GM12872 (cell line): ENCODE measurements around the gene DGKG.

ENCODE experiments used
- TF ChIP-seq, protein P1 (sequence below): IDR thresholded peaks from 3 replicates; pipeline ENCODE4 v1.5.1; 2011; ENCODE audit warnings: low read depth, mild to moderate bottlenecking, low read length, moderate library complexity; ENCODE audit not compliant: insufficient read depth

Gene DGKG

DNA sequence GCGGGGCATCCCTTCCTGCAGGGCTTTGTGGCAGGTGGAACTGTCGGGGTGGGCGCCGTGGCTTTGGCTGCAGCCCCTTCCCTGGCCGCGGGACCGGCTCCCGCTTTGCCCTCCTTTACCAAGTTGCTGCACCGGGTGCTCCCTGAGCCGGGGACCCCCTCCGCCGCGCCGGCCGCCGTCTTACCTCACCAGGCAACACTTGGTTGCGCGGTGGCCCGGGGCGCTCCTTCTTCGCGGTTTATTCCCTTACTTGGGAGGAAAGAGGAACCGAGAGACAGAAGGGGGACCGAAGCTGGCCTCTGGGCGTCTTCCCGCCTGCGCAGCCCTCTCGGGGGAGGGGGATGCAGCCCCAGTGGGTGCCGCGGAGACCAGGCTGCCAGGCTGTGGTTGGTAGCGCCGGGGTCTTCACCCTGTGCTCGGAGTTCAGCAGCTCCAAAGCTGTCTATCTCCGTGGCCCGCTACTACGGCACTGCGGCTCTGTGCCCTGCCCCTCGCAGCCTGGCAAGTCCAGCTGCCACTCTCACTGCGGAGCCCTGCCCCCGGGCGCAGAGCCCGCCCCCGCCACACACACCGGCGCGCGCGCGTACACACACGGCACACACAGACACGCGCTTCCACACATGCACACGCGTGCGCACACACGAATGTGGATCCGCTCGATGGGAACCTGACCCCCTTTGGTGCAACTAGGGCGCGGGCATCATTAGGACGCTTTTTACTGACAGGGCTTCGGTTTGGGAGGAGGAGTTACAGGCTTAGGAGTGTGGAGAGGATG is at the start of gene DGKG:
Gene DGKG (minus strand): TSS at position 473 of the 775 bp plus-strand sequence. CDS start 41,775 bp downstream, outside the sequence.
- TF ChIP-seq, protein P1, sequence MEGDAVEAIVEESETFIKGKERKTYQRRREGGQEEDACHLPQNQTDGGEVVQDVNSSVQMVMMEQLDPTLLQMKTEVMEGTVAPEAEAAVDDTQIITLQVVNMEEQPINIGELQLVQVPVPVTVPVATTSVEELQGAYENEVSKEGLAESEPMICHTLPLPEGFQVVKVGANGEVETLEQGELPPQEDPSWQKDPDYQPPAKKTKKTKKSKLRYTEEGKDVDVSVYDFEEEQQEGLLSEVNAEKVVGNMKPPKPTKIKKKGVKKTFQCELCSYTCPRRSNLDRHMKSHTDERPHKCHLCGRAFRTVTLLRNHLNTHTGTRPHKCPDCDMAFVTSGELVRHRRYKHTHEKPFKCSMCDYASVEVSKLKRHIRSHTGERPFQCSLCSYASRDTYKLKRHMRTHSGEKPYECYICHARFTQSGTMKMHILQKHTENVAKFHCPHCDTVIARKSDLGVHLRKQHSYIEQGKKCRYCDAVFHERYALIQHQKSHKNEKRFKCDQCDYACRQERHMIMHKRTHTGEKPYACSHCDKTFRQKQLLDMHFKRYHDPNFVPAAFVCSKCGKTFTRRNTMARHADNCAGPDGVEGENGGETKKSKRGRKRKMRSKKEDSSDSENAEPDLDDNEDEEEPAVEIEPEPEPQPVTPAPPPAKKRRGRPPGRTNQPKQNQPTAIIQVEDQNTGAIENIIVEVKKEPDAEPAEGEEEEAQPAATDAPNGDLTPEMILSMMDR, result no peak

DNA sequence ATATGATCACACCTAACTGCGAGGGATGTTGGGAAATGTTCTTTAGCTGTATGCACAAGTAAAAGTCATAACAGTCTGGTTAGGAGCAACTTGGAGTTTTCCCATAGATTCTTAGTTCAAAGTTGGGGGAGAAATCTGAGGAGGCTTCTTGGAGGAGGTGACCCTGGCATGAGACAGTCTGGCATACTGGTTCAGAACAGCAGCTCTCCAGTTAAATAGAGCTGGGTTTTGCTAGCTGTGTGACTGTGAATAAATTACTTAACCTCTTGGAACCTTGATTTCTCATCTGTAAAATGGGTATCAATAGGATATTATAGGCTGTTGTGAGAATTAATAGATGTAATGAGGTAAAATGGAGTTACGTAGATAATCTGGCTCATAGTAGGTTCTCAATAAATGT is 49.1 kb upstream of the DGKG start:
- TF ChIP-seq, protein P1, result no peak

DNA sequence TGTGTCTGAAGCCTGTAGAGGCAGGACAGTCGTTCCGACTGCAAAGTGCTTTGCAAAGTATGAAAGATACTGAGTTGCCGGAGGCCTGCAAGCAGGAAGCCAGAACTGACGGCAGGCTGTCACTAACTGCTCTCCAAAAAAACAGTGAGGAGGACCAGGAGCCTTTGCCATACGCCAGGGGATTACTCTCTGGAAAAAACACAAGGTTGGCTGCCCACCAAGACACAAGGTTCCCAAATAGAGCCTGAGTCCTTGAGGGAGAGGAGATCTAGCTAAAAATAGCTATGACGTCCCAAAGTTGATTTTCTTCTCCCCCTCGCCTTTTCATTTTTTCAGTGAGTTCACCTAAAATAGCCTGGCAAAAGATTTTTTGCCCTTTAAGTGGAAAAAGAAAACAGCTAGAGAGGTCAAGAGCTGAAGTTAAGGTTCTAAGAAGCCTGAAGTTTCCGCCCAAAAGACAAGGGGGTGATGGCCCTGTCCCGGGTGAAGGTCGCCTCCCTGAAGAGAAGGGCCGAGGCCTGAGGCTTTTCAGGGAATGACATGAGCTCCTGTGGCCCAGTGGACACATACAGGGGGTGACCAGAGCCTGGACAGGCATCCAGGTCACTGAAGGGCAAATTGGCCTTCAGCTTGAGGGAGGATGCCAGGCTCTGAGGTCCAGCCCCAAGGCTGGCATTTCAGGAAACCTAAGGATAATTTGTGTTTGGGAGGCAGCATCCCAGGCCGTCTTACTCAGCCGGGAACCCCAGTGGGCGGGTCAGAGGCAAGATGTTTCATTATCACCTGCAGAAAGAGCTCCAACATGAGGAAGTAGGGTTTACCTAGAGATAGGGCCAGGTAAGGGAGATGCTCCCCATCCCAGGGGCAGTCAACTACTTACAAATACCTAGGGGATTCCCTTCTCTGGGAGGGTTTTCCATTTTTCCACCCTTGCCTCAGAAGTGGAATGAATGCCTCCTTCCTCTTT is 44.9 kb upstream of the DGKG start:
- TF ChIP-seq, protein P1, result no peak

DNA sequence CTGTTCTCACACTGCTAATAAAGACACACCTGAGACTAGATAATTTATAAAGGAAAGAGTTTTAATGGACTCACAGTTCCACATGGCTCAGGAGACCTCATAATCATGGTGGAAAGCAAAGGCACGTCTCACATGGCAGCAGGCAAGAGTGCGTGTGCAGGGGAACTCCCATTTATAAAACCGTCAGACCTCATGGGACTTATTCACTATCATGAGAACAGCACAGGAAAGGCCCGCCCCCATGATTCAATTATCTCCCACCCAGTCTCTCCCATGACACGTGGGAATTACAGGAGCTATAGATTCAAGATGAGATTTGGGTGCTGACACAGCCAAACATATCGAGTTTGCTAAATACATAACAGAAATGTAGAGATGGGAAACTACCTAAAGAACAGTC is 39.5 kb upstream of the DGKG start:
- TF ChIP-seq, protein P1, result no peak

DNA sequence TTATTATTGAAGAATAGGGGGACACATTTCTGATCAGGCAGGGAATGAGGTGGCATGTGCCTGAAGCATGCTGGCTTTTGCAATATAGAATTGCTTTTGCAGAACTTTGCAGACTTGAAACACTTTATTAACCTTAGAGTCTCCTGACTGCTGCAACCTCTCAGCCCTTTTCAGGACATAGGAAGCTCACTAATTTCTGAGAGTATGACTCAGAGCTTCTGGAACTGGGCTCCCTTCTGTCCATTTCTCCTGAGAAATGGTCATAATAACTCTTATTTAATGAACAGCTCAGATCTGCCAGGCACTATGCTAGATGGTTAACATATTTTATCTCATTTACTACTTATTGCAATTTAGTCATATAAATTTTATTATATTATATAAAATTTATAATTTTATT is 38.6 kb upstream of the DGKG start:
- TF ChIP-seq, protein P1, result no peak

DNA sequence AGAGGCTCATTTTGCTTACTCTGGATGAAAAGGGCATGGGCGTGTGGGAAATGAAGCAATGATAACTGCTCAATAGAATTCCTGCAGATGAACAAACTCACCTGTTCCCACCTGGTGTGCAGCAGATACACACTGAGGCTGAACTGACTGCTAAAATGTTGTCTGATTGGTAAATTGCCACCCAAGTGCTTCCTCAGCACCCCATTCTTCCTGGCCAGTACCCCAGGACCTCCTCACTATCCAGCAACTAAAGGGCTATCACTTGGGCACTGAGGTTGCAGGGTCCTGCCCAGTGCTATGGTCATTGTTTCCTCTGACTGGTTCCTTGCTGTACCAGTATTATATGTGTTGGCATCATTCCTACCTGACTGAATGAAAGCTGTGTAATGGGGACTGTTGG is 38.0 kb upstream of the DGKG start:
- TF ChIP-seq, protein P1, result no peak

DNA sequence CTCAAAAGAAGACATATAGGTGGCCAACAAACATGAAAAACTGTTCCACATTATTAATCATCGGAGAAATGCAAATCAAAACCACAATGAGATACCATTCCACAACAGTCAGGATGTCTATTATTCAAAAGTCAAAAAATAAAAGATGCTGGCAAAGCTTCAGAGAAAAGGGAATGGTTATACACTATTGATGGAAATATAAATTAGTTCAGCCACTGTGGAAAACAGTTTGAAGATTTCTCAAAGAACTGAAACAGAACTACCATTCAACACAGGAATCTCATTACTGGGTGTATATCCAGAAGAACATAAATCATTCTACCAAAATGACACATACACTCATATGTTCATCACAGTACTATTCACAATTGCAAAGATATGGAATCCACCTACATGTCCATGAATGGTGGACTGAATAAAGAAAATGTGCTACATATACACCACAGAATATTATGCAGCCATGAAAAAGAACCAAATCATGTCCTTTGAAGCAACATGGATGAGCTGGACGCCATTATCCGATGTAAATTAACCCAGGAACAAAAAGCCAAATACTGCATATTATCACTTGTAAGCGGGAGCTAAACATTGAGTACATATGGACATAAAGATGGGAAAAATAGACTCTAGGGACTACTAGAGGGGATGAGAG is 32.7 kb upstream of the DGKG start:
- TF ChIP-seq, protein P1, result no peak
